Right lobe of liver (tissue), 6 donors: ENCODE data around the gene GJB1. TPM values are rescaled to one million over a fixed set of nuclear protein-coding genes. Genes with fewer than 3 reads are reported as not detected.
A peak's percentile ranks its signal among the peaks of the same experiment; 100 is the strongest.

Source experiments
- ATAC-seq, 4 donors: fragments of 200-7000 bp; cut with Tn5 transposase; one replicate each; pipeline ENCODE4 v1.9.1; 2020; ENCODE audit warnings: mild to moderate bottlenecking in 4 of 4, moderate library complexity in 4 of 4
- DNase-seq, 3 donors: peaks; one replicate each; pipeline ENCODE4 v3.0.0-alpha.2; 2020
- H3K27ac ChIP-seq, 3 donors: fragments of 200-600 bp; one replicate each; pipeline ENCODE4 v1.8.0; 2022
- H3K27me3 ChIP-seq, 2 donors: fragments of 200-600 bp; one replicate each; pipeline ENCODE4 v1.8.0; 2022
- H3K36me3 ChIP-seq, 4 donors: fragments of 200-600 bp; sonication (generic) in 1 of 4; one replicate each; pipeline versions ENCODE4 v1.5.1 to v1.8.0; 2017 to 2022; ENCODE audit warnings: control low read depth in 1 of 4
- H3K4me1 ChIP-seq, 4 donors: fragments of 200-600 bp; sonication (generic) in 1 of 4; one replicate each; pipeline versions ENCODE4 v1.5.1 to v1.8.0; 2017 to 2022; ENCODE audit warnings: control low read depth in 1 of 4
- H3K4me3 ChIP-seq, 3 donors: fragments of 200-600 bp; one replicate each; pipeline ENCODE4 v1.8.0; 2022
- H3K9me3 ChIP-seq, 4 donors: fragments of 200-600 bp; sonication (generic) in 1 of 4; one replicate each; pipeline versions ENCODE4 v1.5.1 to v1.8.0; 2017 to 2022; ENCODE audit warnings: control low read depth in 1 of 4
- CTCF ChIP-seq, 4 donors: fragments of 200-600 bp in 3 of 4; fragments of 450-650 bp in 1 of 4; IDR thresholded peaks; one replicate each; pipeline versions ENCODE4 v1.5.1 to v1.8.0; 2016 to 2022; ENCODE audit warnings: antibody characterized with exemption in 4 of 4, mild to moderate bottlenecking in 2 of 4
- POLR2A ChIP-seq: fragments of 450-650 bp; IDR thresholded peaks from one replicate; pipeline ENCODE4 v1.6.1; 2017; ENCODE audit warnings: antibody characterized with exemption, mild to moderate bottlenecking
- WGBS: methylation state at CpG from one replicate; pipeline ENCODE4 v1.1.6; 2018; ENCODE audit warnings: low coverage, low lambda C conversion rate; ENCODE audit not compliant: insufficient coverage; ENCODE audit errors: missing lambda C conversion rate; 5-methylcytosine and 5-hydroxymethylcytosine counted together
- intact Hi-C, 2 donors: fragments of 100-400 bp; cut with DNase I; formaldehyde crosslinking; loops; one replicate each; pipeline versions ENCODE4 v1.11.2 to v1.14.1; 2022
- total RNA-seq, 6 experiments: library from RNA; depleted of rRNA in 2 of 6; stranded (reverse); fragments of >200 nt in 2 of 6; fragmentation: NEBNext Ultra II Directional in 3 of 6; extraction: Animal tissue kit (Norgen Biotek cat#: 25700) in 3 of 6; gene quantifications; one replicate each; pipeline versions ENCODE4 v1.1.0 to v1.2.4, GENCODE V29; 2016 to 2023
- donor health status: DM: no; HTN: yes; CAD: no.
- donor health status: DM: no; HTN: no; CAD: no.
- donor health status: DM: no; HTN: no; CAD: no.
- donor health status: DM: no; HTN: yes; CAD: no.
- donor health status: DM: no; HTN: yes; CAD: no.

Gene GJB1
- total RNA-seq, 6 experiments from 2014 or later, result 120 to 329 (median 205) TPM

- Histone ChIP-seq H3K27me3 (no peaks in the 10 kb centered on the region), H3K9me3 (no peaks in the 10 kb centered on the region), H3K4me1 (peaks cover 0 to 37% (median 13%) of the 10 kb centered on the region in 4 donors), H3K36me3 (no peaks in the 10 kb centered on the region), H3K4me3 (peak overlapping the region; percentile 41 to 75 (median 68)), H3K27ac (peak overlapping the region; percentile 21 to 68 (median 67))
- TF ChIP-seq POLR2A (peak; percentile 86), CTCF (IDR thresholded peaks at IDR 0.05) (no peak)
- peak; percentile 86 to 93 (median 88) for DNase-seq
- intact Hi-C loops, result no loop called here
- peak; percentile 81 to 91 (median 82) for ATAC-seq
- WGBS, result 12% methylated on average over 3 of the region's 5 CpGs
These were observed 8.3 kb upstream of the GJB1 start for GRCh38 chrX:71214604-71215337.

- Histone ChIP-seq H3K4me3 (peak overlapping the region; percentile 41 to 75 (median 68)), H3K36me3 (no peaks in the 10 kb centered on the region), H3K27me3 (no peaks in the 10 kb centered on the region), H3K9me3 (no peaks in the 10 kb centered on the region), H3K4me1 (peaks cover 0 to 37% (median 13%) of the 10 kb centered on the region in 4 donors), H3K27ac (peak overlapping the region in 2 of 3 donors; percentile 31 to 67)
- intact Hi-C loops, result no loop called here
- 25% methylated on average over 10 of the region's 10 CpGs for WGBS
- ATAC-seq (peak in 3 of 4 donors; percentile 0 to 12 (median 3)), DNase-seq (peak in 2 of 3 donors; percentile 33 to 45)
- TF ChIP-seq CTCF (IDR thresholded peaks at IDR 0.05) (no peak), POLR2A (peak; percentile 11)
These were observed 7.6 kb upstream of the GJB1 start for GRCh38 chrX:71215338-71215912.

GRCh38 chrX:71216485-71216884 lies 6.5 kb upstream of the GJB1 start:
- intact Hi-C loops, result no loop called here
- peak; percentile 7 to 29 (median 8) for ATAC-seq
- WGBS, result 15% methylated on average over 6 of the region's 6 CpGs
- peaks cover 0 to 43% (median 13%) of the 10 kb centered on the region in 4 donors for H3K4me1 ChIP-seq
- no peaks in the 10 kb centered on the region for H3K36me3 ChIP-seq
- TF ChIP-seq POLR2A (no peak), CTCF (IDR thresholded peaks at IDR 0.05) (no peak)
- H3K27ac ChIP-seq, result peak overlapping the region; percentile 28 to 67 (median 31)
- peak in 1 of 3 donors; percentile 57 for DNase-seq
- peak overlapping the region; percentile 41 to 75 (median 68) for H3K4me3 ChIP-seq
- no peaks in the 10 kb centered on the region for H3K9me3 ChIP-seq
- no peaks in the 10 kb centered on the region for H3K27me3 ChIP-seq

GRCh38 chrX:71217298-71217697 lies 5.7 kb upstream of the GJB1 start:
- intact Hi-C loops, result no loop called here
- H3K27ac ChIP-seq, result peak overlapping the region in 2 of 3 donors; percentile 20 to 67
- DNase-seq, result peak; percentile 57 to 79 (median 77)
- ATAC-seq, result peak; percentile 52 to 60 (median 58)
- H3K36me3 ChIP-seq, result no peaks in the 10 kb centered on the region
- H3K4me3 ChIP-seq, result peak overlapping the region; percentile 41 to 75 (median 68)
- 31% methylated on average over 6 of the region's 6 CpGs for WGBS
- TF ChIP-seq POLR2A, result peak; percentile 14
- TF ChIP-seq CTCF (IDR thresholded peaks at IDR 0.05), result no peak
- peaks cover 0 to 51% (median 13%) of the 10 kb centered on the region in 4 donors for H3K4me1 ChIP-seq
- no peaks in the 10 kb centered on the region for H3K9me3 ChIP-seq
- H3K27me3 ChIP-seq, result no peaks in the 10 kb centered on the region
